ENCODE measurements around the gene C8A.
A peak's percentile ranks its signal among the peaks of the same experiment; 100 is the strongest.

C8A gene

GRCh38 chr1:56948403-56949023, 93.9 kb downstream of the C8A start:
- Histone ChIP-seq H3K27ac (ENCODE audit: low read depth, low read length) (no peak overlapping the region), H3K36me3 (ENCODE audit: control insufficient read depth, insufficient read depth, low read length) (no peaks in the 10 kb centered on the region), H3K4me3 (ENCODE audit: low read depth, low read length) (no peak overlapping the region), H3K9ac (ENCODE audit: low read depth, low read length) (no peak overlapping the region), H3K27me3 (ENCODE audit: control insufficient read depth, insufficient read depth, low read length) (no peaks in the 10 kb centered on the region), H3K4me1 (ENCODE audit: control insufficient read depth, insufficient read depth, low read length) (no peaks in the 10 kb centered on the region), H3K9me3 (ENCODE audit: control insufficient read depth, insufficient read depth, low read length) (no peaks in the 10 kb centered on the region)

GRCh38 chr1:56952501-56952900, 97.9 kb downstream of the C8A start:
- Histone ChIP-seq H3K4me1 (ENCODE audit: control insufficient read depth, insufficient read depth, low read length) (no peaks in the 10 kb centered on the region), H3K36me3 (ENCODE audit: control insufficient read depth, insufficient read depth, low read length) (no peaks in the 10 kb centered on the region), H3K27me3 (ENCODE audit: control insufficient read depth, insufficient read depth, low read length) (no peaks in the 10 kb centered on the region), H3K4me3 (ENCODE audit: low read depth, low read length) (no peak overlapping the region), H3K9ac (ENCODE audit: low read depth, low read length) (no peak overlapping the region), H3K27ac (ENCODE audit: low read depth, low read length) (no peak overlapping the region), H3K9me3 (ENCODE audit: control insufficient read depth, insufficient read depth, low read length) (no peaks in the 10 kb centered on the region)

GRCh38 chr1:56953386-56953785, 98.8 kb downstream of the C8A start:
- no peaks in the 10 kb centered on the region for H3K27me3 ChIP-seq (ENCODE audit: control insufficient read depth, insufficient read depth, low read length)

GRCh38 chr1:56954664-56955063, 100.1 kb downstream of the C8A start:
- Histone ChIP-seq H3K36me3 (ENCODE audit: control insufficient read depth, insufficient read depth, low read length) (no peaks in the 10 kb centered on the region), H3K9me3 (ENCODE audit: control insufficient read depth, insufficient read depth, low read length) (no peaks in the 10 kb centered on the region), H3K27me3 (ENCODE audit: control insufficient read depth, insufficient read depth, low read length) (no peaks in the 10 kb centered on the region), H3K4me3 (ENCODE audit: low read depth, low read length) (no peak overlapping the region), H3K9ac (ENCODE audit: low read depth, low read length) (no peak overlapping the region), H3K27ac (ENCODE audit: low read depth, low read length) (no peak overlapping the region), H3K4me1 (ENCODE audit: control insufficient read depth, insufficient read depth, low read length) (no peaks in the 10 kb centered on the region)

More at GRCh38 chr1:56953386-56953785, 98.8 kb downstream of the C8A start:
- Histone ChIP-seq H3K9ac (ENCODE audit: low read depth, low read length) (no peak overlapping the region), H3K27ac (ENCODE audit: low read depth, low read length) (no peak overlapping the region), H3K9me3 (ENCODE audit: control insufficient read depth, insufficient read depth, low read length) (no peaks in the 10 kb centered on the region), H3K36me3 (ENCODE audit: control insufficient read depth, insufficient read depth, low read length) (no peaks in the 10 kb centered on the region), H3K4me1 (ENCODE audit: control insufficient read depth, insufficient read depth, low read length) (no peaks in the 10 kb centered on the region), H3K4me3 (ENCODE audit: low read depth, low read length) (no peak overlapping the region)

- no peaks in the 10 kb centered on the region for H3K4me1 ChIP-seq (ENCODE audit: control insufficient read depth, insufficient read depth, low read length)
- no peaks in the 10 kb centered on the region for H3K27me3 ChIP-seq (ENCODE audit: control insufficient read depth, insufficient read depth, low read length)
- no peak overlapping the region for H3K9ac ChIP-seq (ENCODE audit: low read depth, low read length)
- no peak overlapping the region for H3K27ac ChIP-seq (ENCODE audit: low read depth, low read length)
- H3K9me3 ChIP-seq (ENCODE audit: control insufficient read depth, insufficient read depth, low read length), result no peaks in the 10 kb centered on the region
- no peaks in the 10 kb centered on the region for H3K36me3 ChIP-seq (ENCODE audit: control insufficient read depth, insufficient read depth, low read length)
- no peak overlapping the region for H3K4me3 ChIP-seq (ENCODE audit: low read depth, low read length)
These were observed 103.3 kb downstream of the C8A start for GRCh38 chr1:56957931-56958330.

GRCh38 chr1:56958526-56958925, 103.9 kb downstream of the C8A start:
- Histone ChIP-seq H3K4me3 (ENCODE audit: low read depth, low read length) (no peak overlapping the region), H3K9me3 (ENCODE audit: control insufficient read depth, insufficient read depth, low read length) (no peaks in the 10 kb centered on the region), H3K27ac (ENCODE audit: low read depth, low read length) (peak overlapping the region; percentile 32), H3K4me1 (ENCODE audit: control insufficient read depth, insufficient read depth, low read length) (no peaks in the 10 kb centered on the region), H3K27me3 (ENCODE audit: control insufficient read depth, insufficient read depth, low read length) (no peaks in the 10 kb centered on the region), H3K36me3 (ENCODE audit: control insufficient read depth, insufficient read depth, low read length) (no peaks in the 10 kb centered on the region), H3K9ac (ENCODE audit: low read depth, low read length) (no peak overlapping the region)

GRCh38 chr1:56961426-56961825, 106.8 kb downstream of the C8A start:
- Histone ChIP-seq H3K9me3 (ENCODE audit: control insufficient read depth, insufficient read depth, low read length) (no peaks in the 10 kb centered on the region), H3K27ac (ENCODE audit: low read depth, low read length) (no peak overlapping the region), H3K4me3 (ENCODE audit: low read depth, low read length) (no peak overlapping the region), H3K36me3 (ENCODE audit: control insufficient read depth, insufficient read depth, low read length) (no peaks in the 10 kb centered on the region), H3K27me3 (ENCODE audit: control insufficient read depth, insufficient read depth, low read length) (no peaks in the 10 kb centered on the region), H3K4me1 (ENCODE audit: control insufficient read depth, insufficient read depth, low read length) (no peaks in the 10 kb centered on the region), H3K9ac (ENCODE audit: low read depth, low read length) (no peak overlapping the region)

- Histone ChIP-seq H3K27ac (ENCODE audit: low read depth, low read length) (no peak overlapping the region), H3K9ac (ENCODE audit: low read depth, low read length) (no peak overlapping the region), H3K4me1 (ENCODE audit: control insufficient read depth, insufficient read depth, low read length) (no peaks in the 10 kb centered on the region), H3K36me3 (ENCODE audit: control insufficient read depth, insufficient read depth, low read length) (no peaks in the 10 kb centered on the region), H3K9me3 (ENCODE audit: control insufficient read depth, insufficient read depth, low read length) (no peaks in the 10 kb centered on the region), H3K4me3 (ENCODE audit: low read depth, low read length) (no peak overlapping the region), H3K27me3 (ENCODE audit: control insufficient read depth, insufficient read depth, low read length) (no peaks in the 10 kb centered on the region)
These were observed 109.1 kb downstream of the C8A start for GRCh38 chr1:56963667-56964066.

GRCh38 chr1:56964349-56965017, 109.9 kb downstream of the C8A start:
- H3K27me3 ChIP-seq (ENCODE audit: control insufficient read depth, insufficient read depth, low read length), result no peaks in the 10 kb centered on the region
- no peak overlapping the region for H3K4me3 ChIP-seq (ENCODE audit: low read depth, low read length)
- no peaks in the 10 kb centered on the region for H3K36me3 ChIP-seq (ENCODE audit: control insufficient read depth, insufficient read depth, low read length)
- H3K9ac ChIP-seq (ENCODE audit: low read depth, low read length), result no peak overlapping the region
- H3K4me1 ChIP-seq (ENCODE audit: control insufficient read depth, insufficient read depth, low read length), result no peaks in the 10 kb centered on the region
- H3K9me3 ChIP-seq (ENCODE audit: control insufficient read depth, insufficient read depth, low read length), result no peaks in the 10 kb centered on the region
- H3K27ac ChIP-seq (ENCODE audit: low read depth, low read length), result no peak overlapping the region

GRCh38 chr1:56965191-56965590, 110.6 kb downstream of the C8A start:
- H3K27me3 ChIP-seq (ENCODE audit: control insufficient read depth, insufficient read depth, low read length), result no peaks in the 10 kb centered on the region
- H3K4me1 ChIP-seq (ENCODE audit: control insufficient read depth, insufficient read depth, low read length), result no peaks in the 10 kb centered on the region
- no peaks in the 10 kb centered on the region for H3K36me3 ChIP-seq (ENCODE audit: control insufficient read depth, insufficient read depth, low read length)
- H3K9me3 ChIP-seq (ENCODE audit: control insufficient read depth, insufficient read depth, low read length), result no peaks in the 10 kb centered on the region
- H3K4me3 ChIP-seq (ENCODE audit: low read depth, low read length), result no peak overlapping the region
- no peak overlapping the region for H3K9ac ChIP-seq (ENCODE audit: low read depth, low read length)
- no peak overlapping the region for H3K27ac ChIP-seq (ENCODE audit: low read depth, low read length)

- H3K4me1 ChIP-seq (ENCODE audit: control insufficient read depth, insufficient read depth, low read length), result no peaks in the 10 kb centered on the region
- H3K4me3 ChIP-seq (ENCODE audit: low read depth, low read length), result no peak within 1 kb of the TSS
- H3K36me3 ChIP-seq (ENCODE audit: control insufficient read depth, insufficient read depth, low read length), result no peaks in the 10 kb centered on the region
- no peak within 1 kb of the TSS for H3K9ac ChIP-seq (ENCODE audit: low read depth, low read length)
- H3K9me3 ChIP-seq (ENCODE audit: control insufficient read depth, insufficient read depth, low read length), result no peaks in the 10 kb centered on the region
- no peak within 1 kb of the TSS for H3K27ac ChIP-seq (ENCODE audit: low read depth, low read length)
- H3K27me3 ChIP-seq (ENCODE audit: control insufficient read depth, insufficient read depth, low read length), result no peaks in the 10 kb centered on the region
These were observed 111.5 kb downstream of the C8A start, which contains the start of gene C8B for GRCh38 chr1:56965916-56966697. TSS of gene C8B (minus strand) at chr1:56966015. CDS start at chr1:56965948, 67 bp downstream.
